ENCODE results near the gene DNASE1L3. TPM values are rescaled to one million over a fixed set of nuclear protein-coding genes. Genes with fewer than 3 reads are reported as not detected.

The DNASE1L3 gene
- total RNA-seq, 6 experiments from 2014 or later, result not detected

GRCh38 chr3:58207954-58208353 lies 2.8 kb downstream of the DNASE1L3 start:
- Mint-ChIP-seq H3K27ac (no peak overlapping the region), H3K36me3 (ENCODE audit: low read depth) (no peaks in the 10 kb centered on the region; the same call in 1 of the 2 replicates)

GRCh38 chr3:58206406-58207011 lies 4.3 kb downstream of the DNASE1L3 start:
- Mint-ChIP-seq H3K9me3 (0 out of 2 replicates have a peak, but pooled peaks cover 4% of the 10 kb centered on the region), H3K4me3 (peak overlapping the region; percentile 65), H3K27me3 (ENCODE audit: insufficient read depth) (peaks cover 5% of the 10 kb centered on the region), H3K4me1 (ENCODE audit: low read depth) (peaks cover 46% of the 10 kb centered on the region), H3K27ac (peak overlapping the region; percentile 87), H3K36me3 (ENCODE audit: low read depth) (no peaks in the 10 kb centered on the region; the same call in 1 of the 2 replicates)
- peak; percentile 76 for DNase-seq
- TF ChIP-seq CTCF (IDR thresholded peaks at IDR 0.05), result no peak

More at GRCh38 chr3:58207954-58208353, 2.8 kb downstream of the DNASE1L3 start:
- DNase-seq, result no peak
- Mint-ChIP-seq H3K4me1 (ENCODE audit: low read depth) (peaks cover 46% of the 10 kb centered on the region), H3K9me3 (0 out of 2 replicates have a peak, but pooled peaks cover 4% of the 10 kb centered on the region), H3K4me3 (no peak overlapping the region), H3K27me3 (ENCODE audit: insufficient read depth) (peaks cover 7% of the 10 kb centered on the region)
- TF ChIP-seq CTCF (IDR thresholded peaks at IDR 0.05), result no peak

- Mint-ChIP-seq H3K4me1 (ENCODE audit: low read depth) (peaks cover 46% of the 10 kb centered on the region), H3K9me3 (0 out of 2 replicates have a peak, but pooled peaks cover 4% of the 10 kb centered on the region), H3K4me3 (no peak overlapping the region; the same call in 1 of the 2 replicates), H3K27ac (peak overlapping the region; percentile 87), H3K27me3 (ENCODE audit: insufficient read depth) (no peaks in the 10 kb centered on the region; the same call in none of the 2 replicates), H3K36me3 (ENCODE audit: low read depth) (no peaks in the 10 kb centered on the region; the same call in 1 of the 2 replicates)
- no peak for TF ChIP-seq CTCF (IDR thresholded peaks at IDR 0.05)
- no peak for DNase-seq
Observed at GRCh38 chr3:58205981-58206380, 4.8 kb downstream of the DNASE1L3 start.

- no peak for TF ChIP-seq CTCF (IDR thresholded peaks at IDR 0.05)
- Mint-ChIP-seq H3K27ac (no peak overlapping the region), H3K4me1 (ENCODE audit: low read depth) (peaks cover 46% of the 10 kb centered on the region), H3K4me3 (no peak overlapping the region), H3K36me3 (ENCODE audit: low read depth) (no peaks in the 10 kb centered on the region; the same call in 1 of the 2 replicates), H3K27me3 (ENCODE audit: insufficient read depth) (peaks cover under 1% of the 10 kb centered on the region), H3K9me3 (0 out of 2 replicates have a peak, but pooled peaks cover 4% of the 10 kb centered on the region)
- DNase-seq, result no peak
Observed at GRCh38 chr3:58204720-58205119, 6.1 kb downstream of the DNASE1L3 start.

GRCh38 chr3:58203541-58203940 lies 7.2 kb downstream of the DNASE1L3 start:
- no peak for DNase-seq
- Mint-ChIP-seq H3K27ac (no peak overlapping the region), H3K4me3 (no peak overlapping the region), H3K27me3 (ENCODE audit: insufficient read depth) (peaks cover 3% of the 10 kb centered on the region; the same call in 1 of the 2 replicates), H3K36me3 (ENCODE audit: low read depth) (no peaks in the 10 kb centered on the region; the same call in 1 of the 2 replicates), H3K9me3 (0 out of 2 replicates have a peak, but pooled peaks cover 4% of the 10 kb centered on the region), H3K4me1 (ENCODE audit: low read depth) (peaks cover 52% of the 10 kb centered on the region)
- no peak for TF ChIP-seq CTCF (IDR thresholded peaks at IDR 0.05)

Data from HFFc6 (cell line).